ENCODE measurements around the gene ZBTB46. TPM values are rescaled to one million over a fixed set of nuclear protein-coding genes. Genes with fewer than 3 reads are reported as not detected.

ZBTB46 gene
- total RNA-seq, 1 donor from 2014 or later: 7.4 TPM

DNA sequence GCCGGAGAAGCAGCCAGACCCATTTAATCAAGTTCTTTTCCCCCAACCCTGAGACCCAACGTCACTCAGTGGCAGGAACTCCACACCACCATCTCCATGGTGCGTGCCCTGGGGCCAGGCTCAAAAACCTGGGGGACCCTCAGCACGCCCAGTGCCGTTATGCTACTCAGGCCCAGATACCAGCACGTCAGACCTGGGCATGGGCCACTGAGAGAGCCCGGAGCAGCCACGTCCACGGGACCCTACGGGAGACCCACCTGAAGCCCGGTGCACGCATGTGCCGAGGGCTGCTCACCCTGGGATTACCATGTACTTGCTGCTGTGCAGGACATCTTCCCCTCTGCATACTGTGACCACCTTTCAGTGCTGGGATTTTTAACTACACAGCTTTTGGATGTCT is 77.7 kb downstream of the ZBTB46 start:
- Histone ChIP-seq H3K4me1 (no peaks in the 10 kb centered on the region), H3K36me3 (no peaks in the 10 kb centered on the region), H3K27me3 (no peaks in the 10 kb centered on the region), H3K4me3 (no peak overlapping the region), H3K9me3 (no peaks in the 10 kb centered on the region), H3K27ac (no peak overlapping the region)
- DNase-seq (ENCODE audit: extremely low spot score in 2 of 2): no peak
- intact Hi-C loops (cut with DNase I): no loop called here
- TF ChIP-seq POLR2A (IDR thresholded peaks at IDR 0.05) (no peak), POLR2AphosphoS5 (IDR thresholded peaks at IDR 0.05; ENCODE audit: insufficient read depth in 1 of 2, low read depth in 1 of 2) (no peak)
- TF ChIP-seq, protein P1, sequence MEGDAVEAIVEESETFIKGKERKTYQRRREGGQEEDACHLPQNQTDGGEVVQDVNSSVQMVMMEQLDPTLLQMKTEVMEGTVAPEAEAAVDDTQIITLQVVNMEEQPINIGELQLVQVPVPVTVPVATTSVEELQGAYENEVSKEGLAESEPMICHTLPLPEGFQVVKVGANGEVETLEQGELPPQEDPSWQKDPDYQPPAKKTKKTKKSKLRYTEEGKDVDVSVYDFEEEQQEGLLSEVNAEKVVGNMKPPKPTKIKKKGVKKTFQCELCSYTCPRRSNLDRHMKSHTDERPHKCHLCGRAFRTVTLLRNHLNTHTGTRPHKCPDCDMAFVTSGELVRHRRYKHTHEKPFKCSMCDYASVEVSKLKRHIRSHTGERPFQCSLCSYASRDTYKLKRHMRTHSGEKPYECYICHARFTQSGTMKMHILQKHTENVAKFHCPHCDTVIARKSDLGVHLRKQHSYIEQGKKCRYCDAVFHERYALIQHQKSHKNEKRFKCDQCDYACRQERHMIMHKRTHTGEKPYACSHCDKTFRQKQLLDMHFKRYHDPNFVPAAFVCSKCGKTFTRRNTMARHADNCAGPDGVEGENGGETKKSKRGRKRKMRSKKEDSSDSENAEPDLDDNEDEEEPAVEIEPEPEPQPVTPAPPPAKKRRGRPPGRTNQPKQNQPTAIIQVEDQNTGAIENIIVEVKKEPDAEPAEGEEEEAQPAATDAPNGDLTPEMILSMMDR (IDR thresholded peaks at IDR 0.05): no peak

DNA sequence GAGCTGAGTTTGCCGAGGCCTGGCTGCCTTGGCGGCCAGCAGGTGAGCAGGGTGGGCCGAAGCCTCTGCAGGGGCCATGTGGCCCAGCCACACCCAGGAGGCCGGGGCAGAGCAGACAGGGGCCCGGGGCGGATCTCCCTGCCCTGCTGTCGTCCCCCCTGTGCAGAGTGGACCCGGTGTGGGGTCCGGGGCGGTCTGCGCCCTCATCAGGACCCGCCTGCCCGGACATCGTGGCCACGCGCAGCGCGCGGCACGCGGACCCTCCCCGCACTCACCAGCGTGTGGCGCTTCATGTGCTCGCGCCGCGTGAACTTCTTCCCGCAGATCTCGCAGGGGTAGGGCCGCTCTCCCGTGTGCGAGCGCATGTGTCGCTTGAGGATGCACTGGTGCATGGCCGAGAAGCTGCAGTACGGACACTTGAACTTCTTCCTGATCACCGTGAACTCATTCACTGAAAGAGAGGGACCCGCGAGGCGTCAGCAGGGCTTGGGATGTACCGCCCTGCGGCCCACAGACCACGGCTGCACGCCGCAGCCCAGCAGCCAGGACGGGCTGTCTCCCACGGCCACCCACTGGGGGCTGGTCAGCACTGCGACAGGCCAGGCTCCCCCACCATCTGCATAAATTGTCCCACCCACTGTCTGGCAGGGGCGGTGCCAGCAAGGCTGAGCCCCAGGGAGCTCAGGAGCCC is 78.5 kb downstream of the ZBTB46 start:
- no peaks in the 10 kb centered on the region for H3K27me3 ChIP-seq
- no peak overlapping the region for H3K4me3 ChIP-seq
- no peak overlapping the region for H3K27ac ChIP-seq
- intact Hi-C loops (cut with DNase I): no loop called here
- no peaks in the 10 kb centered on the region for H3K4me1 ChIP-seq
- DNase-seq (ENCODE audit: extremely low spot score in 2 of 2): no peak
- H3K9me3 ChIP-seq: no peaks in the 10 kb centered on the region
- TF ChIP-seq POLR2AphosphoS5 (IDR thresholded peaks at IDR 0.05; ENCODE audit: insufficient read depth in 1 of 2, low read depth in 1 of 2) (no peak), POLR2A (IDR thresholded peaks at IDR 0.05) (no peak)
- H3K36me3 ChIP-seq: no peaks in the 10 kb centered on the region

DNA sequence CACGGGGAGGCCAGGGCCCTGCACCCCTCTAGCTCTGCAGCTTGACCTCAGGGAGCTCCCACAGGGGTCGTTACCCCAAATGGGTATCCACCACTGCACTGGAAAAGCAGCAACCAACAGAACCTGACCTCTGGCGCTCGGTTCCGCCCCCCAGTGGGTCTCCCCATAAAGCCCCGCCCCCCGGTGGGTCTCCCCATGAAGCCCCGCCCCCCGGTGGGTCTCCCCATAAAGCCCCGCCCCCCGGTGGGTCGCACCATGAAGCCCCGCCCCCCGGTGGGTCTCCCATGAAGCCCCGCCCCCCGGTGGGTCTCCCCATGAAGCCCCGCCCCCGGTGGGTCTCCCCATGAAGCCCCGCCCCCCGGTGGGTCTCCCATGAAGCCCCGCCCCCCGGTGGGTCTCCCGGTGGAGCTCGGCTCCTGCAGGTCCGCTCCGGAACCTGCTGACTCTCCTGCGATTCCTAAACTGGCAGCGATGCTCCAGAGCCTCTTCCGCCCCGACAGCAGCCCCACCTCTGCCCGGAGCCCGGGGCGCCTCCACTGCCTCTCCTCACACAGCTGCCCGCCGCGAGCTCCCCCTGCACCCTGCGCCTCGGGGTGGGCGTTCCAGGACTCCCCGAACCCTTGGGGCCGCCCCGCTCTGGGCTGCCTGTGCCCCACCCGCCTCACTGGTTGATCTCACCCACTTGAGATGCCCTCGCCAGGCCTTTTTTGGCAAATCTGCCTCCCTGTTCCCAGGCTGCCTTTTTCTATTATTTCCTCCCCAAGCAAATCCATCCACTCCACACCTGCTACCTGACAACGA is 79.4 kb downstream of the ZBTB46 start:
- intact Hi-C loops (cut with DNase I): no loop called here
- Histone ChIP-seq H3K9me3 (no peaks in the 10 kb centered on the region), H3K4me1 (no peaks in the 10 kb centered on the region), H3K4me3 (no peak overlapping the region), H3K27me3 (no peaks in the 10 kb centered on the region), H3K27ac (no peak overlapping the region), H3K36me3 (no peaks in the 10 kb centered on the region)
- no peak for TF ChIP-seq POLR2AphosphoS5 (IDR thresholded peaks at IDR 0.05; ENCODE audit: insufficient read depth in 1 of 2, low read depth in 1 of 2)
- no peak for DNase-seq (ENCODE audit: extremely low spot score in 2 of 2)

DNA sequence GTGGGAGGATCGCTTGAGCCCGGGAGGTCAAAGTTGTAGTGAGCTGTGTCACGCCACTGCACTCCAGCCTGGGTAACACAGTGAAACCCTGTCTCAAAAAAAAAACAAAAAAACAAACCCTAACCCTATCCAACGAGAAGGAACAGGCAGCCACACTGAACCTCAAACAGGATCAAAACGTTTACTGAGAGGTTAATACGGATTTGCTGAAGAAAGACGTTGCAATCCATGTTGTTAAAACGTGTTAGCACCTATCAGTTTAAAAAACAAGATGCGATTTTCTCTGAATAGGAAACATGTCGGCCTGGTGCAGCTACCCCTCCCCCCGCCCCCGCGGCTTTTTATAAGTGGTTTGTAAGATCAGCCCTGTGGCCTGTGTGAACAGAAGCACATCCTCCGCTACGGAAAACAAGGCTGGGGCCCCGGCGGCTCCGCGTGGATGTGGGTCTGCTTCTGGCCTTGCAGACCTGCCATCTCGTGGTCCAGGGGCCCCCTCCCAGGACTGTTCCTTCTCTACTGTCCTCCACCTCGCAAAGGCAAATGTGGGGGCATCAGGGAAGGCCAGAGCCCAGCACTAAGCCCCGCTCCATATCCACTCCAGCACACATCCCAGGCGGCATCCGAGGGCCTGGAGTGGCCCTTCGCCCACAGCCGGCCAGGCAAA is 80.1 kb downstream of the ZBTB46 start:
- Histone ChIP-seq H3K36me3 (no peaks in the 10 kb centered on the region), H3K27ac (no peak overlapping the region), H3K27me3 (no peaks in the 10 kb centered on the region), H3K4me1 (no peaks in the 10 kb centered on the region), H3K4me3 (no peak overlapping the region), H3K9me3 (no peaks in the 10 kb centered on the region)
- intact Hi-C loops (cut with DNase I): no loop called here
- no peak for DNase-seq (ENCODE audit: extremely low spot score in 2 of 2)
- TF ChIP-seq POLR2AphosphoS5 (IDR thresholded peaks at IDR 0.05; ENCODE audit: insufficient read depth in 1 of 2, low read depth in 1 of 2) (peak in 1 of 2 donors; percentile 12), POLR2A (IDR thresholded peaks at IDR 0.05) (no peak)

DNA sequence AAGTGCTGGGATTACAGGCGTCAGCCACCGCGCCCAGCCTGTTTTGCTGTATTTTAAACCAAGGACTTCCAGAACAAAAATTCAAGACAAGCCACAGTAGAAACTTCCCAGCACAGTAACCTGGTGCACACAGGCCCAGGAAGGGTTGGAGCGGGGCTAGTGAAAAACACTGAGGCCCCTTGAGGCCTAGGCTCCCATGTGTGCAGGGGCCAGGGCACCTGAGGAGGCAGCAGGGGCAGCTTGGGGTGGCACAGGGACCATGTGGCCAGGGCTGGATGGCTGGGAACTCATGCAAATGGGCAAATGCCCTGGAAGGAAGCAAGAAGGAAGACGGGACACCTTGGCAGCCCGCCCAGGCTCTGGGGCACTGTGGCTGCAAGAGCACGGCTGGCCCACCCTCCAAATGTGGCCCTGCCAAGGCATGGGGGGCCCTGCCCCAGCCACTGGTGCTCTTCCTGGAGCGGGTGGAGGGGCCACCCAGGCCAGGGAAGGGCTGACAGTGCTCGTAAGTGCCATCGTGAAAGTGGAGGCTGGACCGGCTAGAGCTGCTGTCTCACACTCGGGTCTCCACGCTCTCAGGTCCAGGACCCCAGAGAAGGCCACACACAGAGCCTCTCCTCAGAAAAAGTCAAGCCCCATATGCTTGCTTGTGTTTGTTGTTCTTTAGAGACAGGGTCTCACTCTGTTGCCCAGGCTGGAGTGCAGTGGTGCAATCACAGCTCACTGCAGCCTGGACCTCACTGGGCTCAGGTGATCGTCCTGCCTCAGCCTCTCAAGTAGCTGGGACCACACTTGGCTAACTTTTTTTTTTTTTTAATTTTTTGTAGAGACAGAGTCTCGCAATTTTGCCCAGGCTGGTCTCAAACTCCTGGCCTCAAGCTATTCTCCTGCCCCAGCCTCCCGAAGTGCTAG is 81.2 kb downstream of the ZBTB46 start:
- no peaks in the 10 kb centered on the region for H3K9me3 ChIP-seq
- H3K36me3 ChIP-seq: no peaks in the 10 kb centered on the region
- no peaks in the 10 kb centered on the region for H3K27me3 ChIP-seq
- no peaks in the 10 kb centered on the region for H3K4me1 ChIP-seq
- no peak overlapping the region for H3K27ac ChIP-seq
- H3K4me3 ChIP-seq: no peak overlapping the region
- intact Hi-C loops (cut with DNase I): no loop called here
- no peak for DNase-seq (ENCODE audit: extremely low spot score in 2 of 2)
- TF ChIP-seq POLR2A (IDR thresholded peaks at IDR 0.05) (no peak), POLR2AphosphoS5 (IDR thresholded peaks at IDR 0.05; ENCODE audit: insufficient read depth in 1 of 2, low read depth in 1 of 2) (no peak)
- TF ChIP-seq, protein P1 (IDR thresholded peaks at IDR 0.05): no peak

DNA sequence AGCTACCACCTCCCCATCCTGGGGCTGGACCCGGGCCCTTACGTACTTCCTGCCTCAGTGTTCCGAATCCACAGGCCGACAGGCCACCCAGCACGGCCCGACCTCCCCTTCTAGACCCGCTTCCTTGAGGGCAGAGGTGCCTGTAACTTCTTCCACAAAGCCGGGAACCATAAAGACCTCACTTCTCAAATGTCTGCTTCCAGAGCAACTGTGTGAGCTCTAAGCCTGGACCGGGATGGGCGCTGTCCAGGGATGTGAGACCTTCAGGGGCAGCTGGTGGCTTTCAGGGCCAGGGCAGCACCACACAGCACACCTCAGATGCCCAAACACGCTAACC is 82.2 kb downstream of the ZBTB46 start:
- no peak overlapping the region for H3K27ac ChIP-seq
- H3K36me3 ChIP-seq: no peaks in the 10 kb centered on the region
- no peaks in the 10 kb centered on the region for H3K9me3 ChIP-seq
- no peaks in the 10 kb centered on the region for H3K4me1 ChIP-seq
- no peaks in the 10 kb centered on the region for H3K27me3 ChIP-seq
- no peak for DNase-seq (ENCODE audit: extremely low spot score in 2 of 2)
- no peak overlapping the region for H3K4me3 ChIP-seq
- intact Hi-C loops (cut with DNase I): no loop called here
- no peak for TF ChIP-seq POLR2AphosphoS5 (IDR thresholded peaks at IDR 0.05; ENCODE audit: insufficient read depth in 1 of 2, low read depth in 1 of 2)
- TF ChIP-seq, protein P1 (IDR thresholded peaks at IDR 0.05): no peak
- TF ChIP-seq POLR2A (IDR thresholded peaks at IDR 0.05): no peak

All from vagina (tissue), 2 donors.